ENCODE measurements around the gene CERS5. TPM values are rescaled to one million over a fixed set of nuclear protein-coding genes. Genes with fewer than 3 reads are reported as not detected.

The CERS5 gene
- total RNA-seq, 2 experiments from 2014 or later: 55.0 to 56.3 TPM

DNA sequence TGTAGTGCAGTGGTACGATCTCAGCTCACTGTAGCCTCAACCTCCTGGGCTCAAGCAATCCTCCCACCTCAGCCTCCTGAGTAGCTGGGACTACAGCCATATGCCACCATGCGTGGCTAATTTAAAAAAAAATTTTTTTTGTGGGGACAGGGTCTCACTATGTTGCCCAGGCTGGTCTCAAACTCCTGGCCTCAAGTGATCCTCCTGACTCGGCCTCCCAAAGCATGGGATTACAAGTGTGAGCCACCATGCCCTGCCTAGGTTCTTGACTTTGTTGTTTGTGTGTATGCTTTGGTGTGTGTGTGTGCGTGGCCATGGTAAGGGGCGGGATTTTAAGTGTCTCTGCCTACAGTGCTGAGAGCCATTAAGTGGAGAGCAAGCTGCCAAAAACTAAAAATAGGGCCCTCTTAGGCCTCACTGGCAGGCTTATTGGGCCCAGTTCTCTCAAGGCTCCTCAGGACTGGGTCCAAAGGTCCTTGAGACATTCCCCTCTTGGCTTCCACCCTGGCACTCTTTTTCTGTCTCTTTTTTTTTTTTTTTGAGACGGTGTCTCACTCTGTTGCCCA is 50.0 kb downstream of the CERS5 start:
- Mint-ChIP-seq H3K27ac (peak overlapping the region; percentile 30), H3K4me1 (peaks cover 22% of the 10 kb centered on the region), H3K4me3 (no peak overlapping the region), H3K36me3 (peaks cover 33% of the 10 kb centered on the region), H3K9me3 (ENCODE audit: low read depth) (no peaks in the 10 kb centered on the region), H3K27me3 (no peaks in the 10 kb centered on the region)
- no peak for ATAC-seq
- CTCF ChIA-PET: interaction anchor here (0.9 to 1.2 kb wide), 2 partner anchors 9 to 59 kb away, joined by 3 to 4 read pairs; no protein-coding TSS in a partner anchor
- no peak for DNase-seq

DNA sequence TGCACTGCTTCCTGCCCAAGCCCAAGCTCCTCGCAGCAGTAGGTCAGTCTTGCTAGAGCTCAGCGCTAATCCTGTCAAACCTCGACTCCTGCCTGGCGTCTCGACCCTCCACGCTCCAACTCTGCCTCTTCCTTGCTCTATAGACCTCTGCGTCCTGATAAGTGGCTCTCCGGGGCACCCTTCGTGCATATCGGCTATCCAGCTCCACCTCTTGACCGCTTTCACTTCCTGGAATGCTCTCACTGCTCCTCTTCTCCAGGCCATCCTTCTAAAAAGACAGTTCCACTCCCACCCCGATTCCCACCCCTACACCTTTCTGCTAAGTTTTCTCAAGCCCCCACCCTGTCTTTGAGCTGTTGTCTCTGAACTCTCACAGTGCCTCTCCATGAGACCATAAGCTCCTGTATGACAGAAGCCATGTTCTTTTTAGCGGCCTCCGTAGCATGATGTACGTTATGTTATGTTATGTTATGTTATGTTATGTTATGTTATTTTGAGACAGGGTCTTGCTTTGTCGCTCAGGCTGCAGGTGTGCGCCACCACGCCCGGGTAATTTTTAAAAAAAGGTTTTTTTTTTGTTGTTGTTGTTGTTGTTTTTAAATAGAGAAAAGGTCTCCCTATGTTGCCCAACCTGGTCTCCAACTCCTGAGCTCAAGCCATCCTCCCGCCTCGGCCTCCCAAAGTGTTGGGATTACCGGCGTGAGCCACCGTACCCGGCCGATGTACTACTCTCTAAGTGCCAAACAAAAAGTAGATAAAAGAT is 54.5 kb downstream of the CERS5 start:
- Mint-ChIP-seq H3K4me1 (peaks cover 36% of the 10 kb centered on the region), H3K36me3 (peaks cover 19% of the 10 kb centered on the region), H3K27me3 (no peaks in the 10 kb centered on the region), H3K4me3 (peak overlapping the region; percentile 100), H3K27ac (peak overlapping the region; percentile 99), H3K9me3 (ENCODE audit: low read depth) (no peaks in the 10 kb centered on the region)
- DNase-seq (no peak), ATAC-seq (no peak)
- CTCF ChIA-PET: interaction anchor here (0.7 to 6.1 kb wide), 40 partner anchors 8 to 578 kb away, joined by 3 to 58 read pairs (median 8); partner anchors contain the start of genes CERS5, GPD1 and SMARCD1

DNA sequence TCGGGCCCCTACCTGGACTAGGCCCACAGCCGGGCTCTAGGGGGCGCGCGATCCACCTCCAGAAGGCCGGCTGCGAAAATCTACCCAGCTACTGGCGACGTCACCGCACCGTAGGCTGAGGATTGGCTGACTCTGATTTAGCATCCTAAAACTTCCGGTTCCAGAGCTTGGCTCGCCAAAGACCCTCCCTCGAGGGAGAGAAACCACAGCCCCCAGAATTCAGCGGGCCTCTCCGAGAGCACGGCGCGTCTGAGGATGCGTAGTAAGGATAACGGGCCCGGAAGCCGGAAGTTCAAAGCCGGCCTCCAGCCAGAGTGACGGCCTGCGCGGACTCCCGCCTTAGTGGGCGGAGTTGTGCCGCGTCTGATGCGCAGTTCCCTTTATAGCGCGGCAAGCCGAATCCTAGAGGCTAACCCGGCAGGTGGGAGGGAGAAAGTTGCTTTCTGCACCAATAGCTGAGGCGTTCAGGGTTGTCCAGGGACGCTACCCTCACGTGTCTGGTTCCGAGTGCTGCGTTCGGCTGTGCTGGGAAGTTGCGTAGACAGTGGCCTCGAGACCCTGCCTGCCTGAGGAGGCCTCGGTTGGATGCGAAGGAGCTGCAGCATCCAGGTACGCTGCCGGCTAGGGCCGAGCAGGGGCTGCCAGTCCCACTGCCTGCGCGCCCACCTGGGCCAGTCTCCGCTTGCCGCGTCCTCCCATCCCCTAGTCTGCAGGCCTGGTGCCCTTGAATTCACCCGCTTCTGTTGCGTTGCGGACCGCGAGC is 55.3 kb downstream of the CERS5 start, which contains the start of gene COX14:
Gene COX14 (plus strand): TSS at position 544 of the 763 bp plus-strand sequence. CDS start 7,808 bp downstream, outside the sequence.
- Mint-ChIP-seq H3K36me3 (peaks cover 15% of the 10 kb centered on the region), H3K27me3 (no peaks in the 10 kb centered on the region), H3K4me1 (peaks cover 36% of the 10 kb centered on the region), H3K4me3 (peak within 1 kb of the TSS; percentile 100), H3K9me3 (ENCODE audit: low read depth) (no peaks in the 10 kb centered on the region), H3K27ac (peak within 1 kb of the TSS; percentile 99)
- CTCF ChIA-PET: interaction anchor here (0.6 to 6.1 kb wide), 65 partner anchors 9 to 1138 kb away, joined by 3 to 58 read pairs (median 5); partner anchors contain the start of genes CERS5, GPD1, LARP4 and SMARCD1
- peak; percentile 90 for ATAC-seq
- peak; percentile 100 for DNase-seq

DNA sequence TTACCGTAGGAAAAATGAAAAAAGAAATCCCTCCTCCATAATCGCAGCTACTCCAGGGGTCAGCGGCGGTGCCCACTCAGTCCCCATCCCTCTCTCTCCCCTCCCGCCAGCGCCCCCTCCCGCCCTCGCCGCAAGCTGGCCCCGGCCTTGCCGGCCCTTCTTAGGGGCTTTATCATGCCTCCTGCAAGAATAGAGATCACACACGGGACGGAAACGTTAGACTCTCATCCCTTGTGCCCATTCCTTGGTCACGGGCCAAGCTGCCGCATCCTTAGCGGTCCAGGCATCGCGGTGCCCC is 55.8 kb downstream of the CERS5 start:
- ATAC-seq: no peak
- H3K27ac Mint-ChIP-seq: peak overlapping the region; percentile 99
- H3K4me1 Mint-ChIP-seq: peaks cover 34% of the 10 kb centered on the region
- H3K27me3 Mint-ChIP-seq: no peaks in the 10 kb centered on the region
- H3K4me3 Mint-ChIP-seq: peak overlapping the region; percentile 100
- no peaks in the 10 kb centered on the region for H3K9me3 Mint-ChIP-seq (ENCODE audit: low read depth)
- peaks cover 11% of the 10 kb centered on the region for H3K36me3 Mint-ChIP-seq
- CTCF ChIA-PET: interaction anchor here (0.7 to 6.1 kb wide), 59 partner anchors 10 to 1138 kb away, joined by 3 to 58 read pairs (median 6); partner anchors contain the start of genes CERS5, GPD1, LARP4 and LIMA1
- no peak for DNase-seq

DNA sequence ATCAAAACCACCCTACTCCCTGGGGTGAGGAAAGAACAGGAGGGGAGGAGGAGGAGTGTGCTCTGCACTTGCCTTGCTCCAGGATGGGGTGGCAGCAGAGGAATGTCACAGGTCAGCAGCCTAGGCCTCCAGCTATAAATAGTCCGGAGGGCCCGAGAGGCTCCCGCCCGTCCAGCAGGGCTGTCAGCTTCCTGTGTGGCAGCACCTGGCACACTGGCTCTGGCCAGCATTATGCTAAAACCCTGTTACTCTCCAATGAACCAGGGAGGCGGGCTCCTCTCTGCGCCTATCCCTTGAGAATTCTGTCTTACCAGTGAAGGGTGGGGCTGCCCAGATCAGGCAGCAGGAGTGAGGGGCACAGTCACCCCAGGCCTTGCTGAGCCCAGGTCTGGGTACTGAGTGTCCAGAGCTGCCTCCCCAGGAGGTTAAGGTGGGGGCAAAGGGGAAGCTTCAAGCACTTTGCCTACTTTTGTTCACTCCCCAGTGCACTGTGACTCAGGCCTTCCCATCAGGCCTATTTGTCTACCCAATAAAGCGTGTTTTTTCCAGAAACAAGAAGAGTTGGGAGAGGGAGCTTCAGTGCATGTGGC is 56.3 kb downstream of the CERS5 start:
- DNase-seq (no peak), ATAC-seq (no peak)
- peak overlapping the region; percentile 100 for H3K4me3 Mint-ChIP-seq
- no peaks in the 10 kb centered on the region for H3K27me3 Mint-ChIP-seq
- CTCF ChIA-PET: interaction anchor here (0.9 to 6.1 kb wide), 49 partner anchors 9 to 874 kb away, joined by 3 to 58 read pairs (median 8); partner anchors contain the start of genes CERS5, GPD1, LARP4 and LIMA1
- H3K9me3 Mint-ChIP-seq (ENCODE audit: low read depth): no peaks in the 10 kb centered on the region
- peaks cover 32% of the 10 kb centered on the region for H3K4me1 Mint-ChIP-seq
- peaks cover 10% of the 10 kb centered on the region for H3K36me3 Mint-ChIP-seq
- H3K27ac Mint-ChIP-seq: peak overlapping the region; percentile 99

DNA sequence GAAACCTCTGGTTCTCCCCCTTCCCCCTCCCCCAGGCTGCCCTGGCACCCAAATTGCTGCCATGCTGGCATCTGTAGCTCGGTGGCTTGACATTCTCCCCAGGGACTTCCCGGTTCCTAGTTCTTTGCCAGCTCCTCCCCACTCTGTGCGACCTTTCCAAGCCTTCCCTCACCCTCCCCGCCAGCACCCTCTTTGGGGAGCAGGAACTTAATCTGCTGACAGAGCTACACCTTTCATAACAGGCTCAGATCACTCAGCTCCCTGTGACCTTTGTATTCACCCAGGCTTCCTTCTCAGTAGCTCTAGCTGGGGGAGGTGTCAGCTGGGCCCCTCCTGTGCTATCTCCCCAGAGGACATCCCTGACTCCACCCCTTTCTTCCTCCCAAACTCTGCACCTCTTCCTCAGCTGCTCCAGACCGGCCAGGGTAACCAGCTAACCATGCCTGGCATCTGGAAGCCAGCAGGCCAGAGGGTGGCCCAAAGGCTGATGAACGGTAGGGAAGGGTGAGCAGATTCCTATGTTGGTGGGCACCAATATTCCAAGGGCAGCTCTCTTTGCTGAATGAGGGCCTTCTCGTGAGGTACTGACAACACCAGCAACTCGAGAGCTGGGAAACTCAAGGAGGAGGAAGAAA is 56.9 kb downstream of the CERS5 start:
- Mint-ChIP-seq H3K27me3 (no peaks in the 10 kb centered on the region), H3K4me3 (no peak overlapping the region), H3K9me3 (ENCODE audit: low read depth) (no peaks in the 10 kb centered on the region), H3K4me1 (peaks cover 26% of the 10 kb centered on the region), H3K36me3 (peaks cover 5% of the 10 kb centered on the region), H3K27ac (peak overlapping the region; percentile 66)
- DNase-seq (no peak), ATAC-seq (no peak)
- CTCF ChIA-PET: interaction anchor here (0.9 to 6.1 kb wide), 32 partner anchors 9 to 280 kb away, joined by 3 to 58 read pairs (median 12); partner anchors contain the start of genes CERS5, GPD1, LIMA1 and RACGAP1

DNA sequence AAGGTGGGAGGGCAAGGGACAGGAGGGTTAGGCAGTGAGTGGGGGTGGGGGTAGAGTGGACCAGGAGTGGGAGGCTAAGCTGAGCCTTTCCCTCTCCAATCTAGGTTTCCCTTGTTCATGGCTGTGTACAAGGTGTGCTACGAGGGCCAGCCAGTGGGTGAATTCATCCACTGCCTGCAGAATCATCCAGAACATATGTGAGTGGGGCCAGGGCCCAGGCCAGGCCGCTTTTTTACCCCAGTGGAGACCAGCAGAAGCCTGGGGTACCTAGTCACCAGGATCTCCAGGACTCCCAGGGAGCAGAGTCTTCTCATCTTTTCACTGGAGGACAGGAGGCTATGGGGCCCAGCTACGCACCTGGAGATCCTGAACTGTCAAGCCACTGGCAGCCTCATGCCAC is 57.9 kb downstream of the CERS5 start:
- H3K4me3 Mint-ChIP-seq: no peak overlapping the region
- H3K4me1 Mint-ChIP-seq: peaks cover 24% of the 10 kb centered on the region
- CTCF ChIA-PET: interaction anchor here (0.7 to 6.1 kb wide), 8 partner anchors 12 to 516 kb away, joined by 3 to 58 read pairs (median 20); partner anchors contain the start of gene CERS5
- no peaks in the 10 kb centered on the region for H3K9me3 Mint-ChIP-seq (ENCODE audit: low read depth)
- no peaks in the 10 kb centered on the region for H3K27me3 Mint-ChIP-seq
- ATAC-seq (no peak), DNase-seq (no peak)
- peaks cover 2% of the 10 kb centered on the region for H3K36me3 Mint-ChIP-seq
- H3K27ac Mint-ChIP-seq: no peak overlapping the region

DNA sequence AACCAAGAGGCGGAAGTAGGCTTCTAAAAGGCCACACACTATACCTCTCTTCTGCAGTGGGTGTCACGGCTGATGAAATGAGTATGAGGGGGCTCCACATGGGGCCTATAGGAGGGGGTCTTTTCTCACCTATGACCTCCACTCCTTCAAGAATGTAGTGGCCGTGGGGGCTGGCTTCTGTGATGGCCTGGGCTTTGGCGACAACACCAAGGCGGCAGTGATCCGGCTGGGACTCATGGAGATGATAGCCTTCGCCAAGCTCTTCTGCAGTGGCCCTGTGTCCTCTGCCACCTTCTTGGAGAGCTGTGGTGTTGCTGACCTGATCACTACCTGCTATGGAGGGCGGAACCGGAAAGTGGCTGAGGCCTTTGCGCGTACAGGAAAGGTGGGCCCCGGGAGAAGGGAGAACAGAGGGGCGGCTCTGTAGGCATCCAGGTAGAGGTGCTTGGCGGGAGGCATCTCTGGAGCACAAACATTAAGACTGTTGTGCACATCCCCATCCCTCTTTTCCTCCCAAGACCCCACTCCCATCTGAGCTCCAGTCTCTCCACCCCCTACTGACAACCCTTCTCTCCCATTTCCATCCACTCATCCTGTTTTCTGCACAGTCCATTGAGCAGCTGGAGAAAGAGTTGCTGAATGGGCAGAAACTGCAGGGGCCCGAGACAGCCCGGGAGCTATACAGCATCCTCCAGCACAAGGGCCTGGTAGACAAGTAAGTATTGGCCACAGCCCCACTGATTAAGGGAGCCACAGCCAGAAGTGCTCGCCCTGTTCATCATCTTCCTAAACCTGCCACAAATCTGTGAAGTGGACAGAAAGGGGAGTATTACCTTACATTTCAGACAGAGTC is 59.5 kb downstream of the CERS5 start:
- no peaks in the 10 kb centered on the region for H3K9me3 Mint-ChIP-seq (ENCODE audit: low read depth)
- H3K4me1 Mint-ChIP-seq: peaks cover 13% of the 10 kb centered on the region
- no peaks in the 10 kb centered on the region for H3K36me3 Mint-ChIP-seq
- H3K27ac Mint-ChIP-seq: no peak overlapping the region
- ATAC-seq (no peak), DNase-seq (no peak)
- no peak overlapping the region for H3K4me3 Mint-ChIP-seq
- no peaks in the 10 kb centered on the region for H3K27me3 Mint-ChIP-seq
- CTCF ChIA-PET: interaction anchor here (1.0 to 6.1 kb wide), 3 partner anchors 11 to 69 kb away, joined by 3 to 58 read pairs (median 12); no protein-coding TSS in a partner anchor

DNA sequence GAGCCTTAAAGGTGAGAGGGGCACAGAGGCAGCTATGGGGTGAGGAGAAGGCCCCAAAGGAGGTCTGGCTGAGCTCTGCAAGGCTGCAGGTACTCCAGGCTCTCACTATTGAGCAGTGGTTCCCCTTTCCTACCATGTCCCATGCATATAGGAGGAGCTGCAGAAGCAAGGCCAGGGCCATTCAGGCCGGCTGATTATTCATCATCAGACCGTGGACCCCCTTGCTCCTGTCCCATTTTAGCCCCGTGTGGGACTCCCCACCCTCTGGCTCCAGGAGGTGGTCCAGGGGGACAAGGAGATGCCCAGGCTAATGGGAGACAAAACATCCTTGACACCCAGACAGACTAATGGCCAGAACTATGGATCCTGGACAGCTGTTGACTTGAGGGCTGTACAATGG is 60.3 kb downstream of the CERS5 start:
- ATAC-seq (no peak), DNase-seq (no peak)
- Mint-ChIP-seq H3K9me3 (ENCODE audit: low read depth) (no peaks in the 10 kb centered on the region), H3K4me1 (peaks cover 13% of the 10 kb centered on the region), H3K27ac (no peak overlapping the region), H3K36me3 (peaks cover under 1% of the 10 kb centered on the region), H3K4me3 (no peak overlapping the region), H3K27me3 (no peaks in the 10 kb centered on the region)
- CTCF ChIA-PET: interaction anchor here (3.8 to 6.1 kb wide), 2 partner anchors 18 to 70 kb away, joined by 12 to 58 read pairs; no protein-coding TSS in a partner anchor

DNA sequence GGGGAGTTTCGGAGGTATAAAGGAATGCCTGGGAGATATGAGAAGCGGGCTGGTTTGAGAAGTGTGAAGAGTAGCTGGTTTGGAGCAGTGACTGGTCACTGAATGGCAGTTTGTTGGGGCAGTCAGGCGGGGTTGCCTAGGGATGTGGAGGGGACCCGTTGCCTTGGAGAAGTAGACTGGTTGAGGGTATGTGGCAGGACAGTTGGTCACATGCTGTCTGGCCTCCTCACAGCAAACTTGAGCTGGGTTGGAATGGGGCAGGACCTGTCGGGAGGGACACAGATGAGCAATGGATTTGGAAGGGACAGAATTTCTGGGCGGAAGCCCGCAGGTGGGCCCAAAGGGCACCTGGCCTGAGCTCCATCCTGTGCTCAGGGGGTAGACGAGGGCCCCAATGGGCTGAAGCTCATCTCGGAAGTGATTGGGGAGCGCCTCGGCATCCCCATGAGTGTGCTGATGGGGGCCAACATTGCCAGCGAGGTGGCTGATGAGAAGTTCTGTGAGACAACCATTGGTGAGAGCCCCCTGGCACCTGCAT is 61.2 kb downstream of the CERS5 start:
- no peak for DNase-seq
- peaks cover 3% of the 10 kb centered on the region for H3K36me3 Mint-ChIP-seq
- H3K9me3 Mint-ChIP-seq (ENCODE audit: low read depth): no peaks in the 10 kb centered on the region
- H3K4me3 Mint-ChIP-seq: no peak overlapping the region
- CTCF ChIA-PET: interaction anchor here (3.8 kb wide), 1 partner anchor 71 kb away, joined by 12 read pairs; no protein-coding TSS in a partner anchor
- H3K4me1 Mint-ChIP-seq: peaks cover 7% of the 10 kb centered on the region
- no peak for ATAC-seq
- no peak overlapping the region for H3K27ac Mint-ChIP-seq
- no peaks in the 10 kb centered on the region for H3K27me3 Mint-ChIP-seq
